K562 (cell line): Measurements from ENCODE around the gene IL13RA1. TPM values are rescaled to one million over a fixed set of nuclear protein-coding genes. Genes with fewer than 3 reads are reported as not detected.

Source experiments
- ATF7 ChIP-seq: fragments of 450-650 bp; IDR thresholded peaks from 2 replicates; pipeline ENCODE4 v1.7.1; 2014; ENCODE audit warnings: mild to moderate bottlenecking, moderate library complexity
- BDP1 ChIP-seq: IDR thresholded peaks from 3 replicates; pipeline ENCODE4 v1.6.1; 2011; ENCODE audit not compliant: insufficient read length, insufficient read depth
- CBX5 ChIP-seq: IDR thresholded peaks from 2 replicates; pipeline ENCODE4 v1.6.1; 2014; ENCODE audit warnings: low read depth, borderline replicate concordance
- CTBP1 ChIP-seq: fragments of 450-650 bp; IDR thresholded peaks from 2 replicates; pipeline ENCODE4 v1.6.1; 2016; ENCODE audit warnings: borderline replicate concordance
- CXXC5 ChIP-seq: fragments of 250-450 bp; sonication (Bioruptor Pico); IDR thresholded peaks from 2 replicates; pipeline ENCODE4 v1.8.0; 2022; ENCODE audit warnings: inconsistent platforms, mild to moderate bottlenecking, moderate library complexity
- EHMT2 ChIP-seq: fragments of 450-650 bp; IDR thresholded peaks from 2 replicates; pipeline ENCODE4 v1.6.1; 2018; ENCODE audit warnings: antibody characterized with exemption
- GABPB1 ChIP-seq: sonication (generic); formaldehyde crosslinking; IDR thresholded peaks from 2 replicates; pipeline ENCODE4 v1.8.0; 2022; ENCODE audit warnings: mild to moderate bottlenecking, missing genetic modification reagents
- HOXB6 ChIP-seq: fragments of 250-450 bp; sonication (Bioruptor Pico); IDR thresholded peaks from 2 replicates; pipeline ENCODE4 v1.5.1; 2022; ENCODE audit warnings: mild to moderate bottlenecking, borderline replicate concordance
- JUN ChIP-seq, 2 experiments: sonication (generic) in 1 of 2; formaldehyde crosslinking in 1 of 2; IDR thresholded peaks; 2 replicates each; pipeline versions ENCODE4 v1.6.1 to v1.8.0; 2012 to 2022; ENCODE audit warnings: borderline replicate concordance in 2 of 2, mild to moderate bottlenecking in 2 of 2, improper control_type of control experiment in 1 of 2, low read depth in 1 of 2, low read length in 1 of 2, missing genetic modification reagents in 1 of 2
- NFATC3 ChIP-seq: fragments of 450-650 bp; IDR thresholded peaks from 2 replicates; pipeline ENCODE4 v1.6.1; 2017; ENCODE audit warnings: mild to moderate bottlenecking
- NFE2 ChIP-seq: IDR thresholded peaks from 2 replicates; pipeline ENCODE4 v1.6.1; 2014; ENCODE audit warnings: antibody characterized with exemption, low read depth
- POLR3G ChIP-seq: IDR thresholded peaks from 2 replicates; pipeline ENCODE4 v1.6.1; 2011; ENCODE audit not compliant: insufficient read length, insufficient replicate concordance; ENCODE audit errors: extremely low read depth
- PRPF4 ChIP-seq: fragments of 200-400 bp; formaldehyde crosslinking; IDR thresholded peaks from one replicate; pipeline ENCODE4 v1.6.1; 2017; ENCODE audit warnings: low read length, low read depth, mild to moderate bottlenecking; ENCODE audit not compliant: insufficient read depth, poor library complexity, severe bottlenecking
- RB1 ChIP-seq: fragments of 450-650 bp; IDR thresholded peaks from 2 replicates; pipeline ENCODE4 v1.6.1; 2017; ENCODE audit warnings: low read depth, mild to moderate bottlenecking
- RBM39 ChIP-seq: fragments of 200-400 bp; formaldehyde crosslinking; optimal IDR thresholded peaks from 2 replicates; pipeline ENCODE3; 2018; ENCODE audit warnings: low read depth, low read length
- RHOXF2B ChIP-seq: fragments of 250-450 bp; sonication (Bioruptor Pico); conservative IDR thresholded peaks from 2 replicates; pipeline ENCODE4 v1.5.1; 2021
- SMAD2 ChIP-seq: fragments of 150-350 bp; IDR thresholded peaks from 2 replicates; pipeline ENCODE4 v1.6.1; 2014; ENCODE audit warnings: low read depth, mild to moderate bottlenecking, low read length
- SMARCE1 ChIP-seq: fragments of 450-650 bp; IDR thresholded peaks from 2 replicates; pipeline ENCODE4 v1.7.1; 2016; ENCODE audit warnings: mild to moderate bottlenecking
- SNIP1 ChIP-seq: fragments of 450-650 bp; IDR thresholded peaks from 2 replicates; pipeline ENCODE4 v1.7.1; 2017; ENCODE audit warnings: low read depth, mild to moderate bottlenecking
- STAT5B ChIP-seq: fragments of 250-450 bp; sonication (Bioruptor Pico); IDR thresholded peaks from 2 replicates; pipeline ENCODE4 v1.8.0; 2021; ENCODE audit warnings: mild to moderate bottlenecking, inconsistent platforms
- STAT6 ChIP-seq: sonication (generic); formaldehyde crosslinking; IDR thresholded peaks from 2 replicates; pipeline ENCODE4 v1.8.1; 2023; ENCODE audit warnings: mild to moderate bottlenecking, missing genetic modification reagents
- TARDBP ChIP-seq: fragments of 450-650 bp; IDR thresholded peaks from 2 replicates; pipeline ENCODE4 v1.6.1; 2016
- ZBTB1 ChIP-seq: sonication (generic); formaldehyde crosslinking; IDR thresholded peaks from 2 replicates; pipeline ENCODE4 v1.8.1; 2023; ENCODE audit warnings: missing genetic modification reagents, low read depth, mild to moderate bottlenecking, borderline replicate concordance
- ZNF121 ChIP-seq: sonication (generic); formaldehyde crosslinking; conservative IDR thresholded peaks from 2 replicates; pipeline ENCODE4 v1.8.0; 2022; ENCODE audit warnings: missing genetic modification reagents
- ZNF143 ChIP-seq: sonication (generic); formaldehyde crosslinking; IDR thresholded peaks from 2 replicates; pipeline ENCODE4 v1.9.0; 2022; ENCODE audit warnings: mild to moderate bottlenecking, missing genetic modification reagents
- ZNF146 ChIP-seq: IDR thresholded peaks from one replicate; pipeline ENCODE4 v1.6.1; 2018; ENCODE audit warnings: missing compliant biosample characterization; ENCODE audit not compliant: unreplicated experiment
- ZNF324 ChIP-seq: fragments of 250-450 bp; sonication (Bioruptor Pico); IDR thresholded peaks from 2 replicates; pipeline ENCODE4 v1.4.0; 2020; ENCODE audit warnings: mild to moderate bottlenecking
- ZNF384 ChIP-seq: IDR thresholded peaks from 2 replicates; pipeline ENCODE4 v1.6.1; 2012; ENCODE audit warnings: low read depth, low read length, improper control_type of control experiment
- ZNF431 ChIP-seq: sonication (generic); formaldehyde crosslinking; IDR thresholded peaks from 2 replicates; pipeline ENCODE4 v1.8.0; 2022; ENCODE audit warnings: mild to moderate bottlenecking, missing genetic modification reagents
- ZNF583 ChIP-seq: fragments of 250-450 bp; sonication (Bioruptor Pico); IDR thresholded peaks from 2 replicates; pipeline ENCODE4 v1.4.0; 2020
- polyA plus RNA-seq, 8 experiments: library from polyadenylated mRNA; depleted of rRNA in 4 of 8; stranded (reverse) in 5 of 8; unstranded in 3 of 8; fragments of >200 nt; fragmentation: Nextera tagmentation in 2 of 8; fragmentation: Illumina TruSeq in 1 of 8; extraction: Ambion mirVana in 2 of 8; extraction: Trizol in 1 of 8; gene quantifications; 2 replicates each; pipeline versions ENCODE4 v1.2.1 to v1.2.3, GENCODE V29; 2011 to 2014; ENCODE audit warnings: inconsistent platforms in 1 of 8, missing spikeins in 1 of 8
- total RNA-seq, 7 experiments: library from RNA; depleted of rRNA in 6 of 7; stranded (reverse); fragments of >200 nt in 6 of 7; fragmentation: Illumina TruSeq in 2 of 7; extraction: Trizol in 2 of 7; gene quantifications; 2 replicates each; pipeline versions ENCODE4 v1.2.1 to v1.2.3, GENCODE V29; 2011 to 2021; ENCODE audit warnings: low replicate concordance in 1 of 7
- TF ChIP-seq, protein P1 (sequence below): sonication (generic); formaldehyde crosslinking; IDR thresholded peaks from 2 replicates; pipeline ENCODE4 v1.9.0; 2022; ENCODE audit warnings: mild to moderate bottlenecking, missing genetic modification reagents

The IL13RA1 gene
- total and polyA plus RNA-seq, 9 of the 15 experiments (the other 6 are each of a cell fraction or from before 2014, with no cell fraction given) = 2.9 to 22.9 (median 12.2) TPM

GRCh38 chrX:118839334-118839958, 112.0 kb downstream of the IL13RA1 start (continued):
- TF ChIP-seq ZNF384 (no peak), EHMT2 (no peak), CBX5 (no peak), RB1 (peak; percentile 50; the same call in 1 of the 2 replicates), ATF7 (peak; percentile 46; the same call in 1 of the 2 replicates), SNIP1 (peak; percentile 65; the same call in 1 of the 2 replicates), SMAD2 (no peak), PRPF4 (no peak), HOXB6 (CRISPR knock-in tag) (no peak), RBM39 (no peak), STAT6 (CRISPR knock-in tag) (no peak), ZNF431 (CRISPR knock-in tag) (no peak), JUN (IDR thresholded peaks at IDR 0.05; ENCODE audit: borderline replicate concordance, low read depth, low read length) (no peak), JUN (CRISPR knock-in tag; IDR thresholded peaks at IDR 0.05; ENCODE audit: borderline replicate concordance) (no peak), TARDBP (no peak), ZNF121 (CRISPR knock-in tag) (no peak), ZNF583 (CRISPR knock-in tag) (no peak), CXXC5 (CRISPR knock-in tag) (peak; percentile 81), SMARCE1 (no peak), RHOXF2B (CRISPR knock-in tag) (no peak), CTBP1 (peak; percentile 49; the same call in 1 of the 2 replicates), BDP1 (no peak), ZNF146 (CRISPR knock-in tag) (no peak), ZNF143 (CRISPR knock-in tag) (no peak), STAT5B (CRISPR knock-in tag) (no peak), GABPB1 (CRISPR knock-in tag) (no peak), ZBTB1 (CRISPR knock-in tag) (no peak), ZNF324 (CRISPR knock-in tag) (no peak), NFE2 (no peak), POLR3G (no peak), NFATC3 (0 out of 2 replicates have a peak, but pooled peaks have one; percentile 62)
- TF ChIP-seq, protein P1, sequence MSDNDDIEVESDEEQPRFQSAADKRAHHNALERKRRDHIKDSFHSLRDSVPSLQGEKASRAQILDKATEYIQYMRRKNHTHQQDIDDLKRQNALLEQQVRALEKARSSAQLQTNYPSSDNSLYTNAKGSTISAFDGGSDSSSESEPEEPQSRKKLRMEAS (CRISPR knock-in tag) = peak; percentile 54; the same call in 1 of the 2 replicates
